Erythroblast (primary cell): ENCODE results near the gene DNAJC28.

Experiments used
- GATA1 ChIP-seq: IDR thresholded peaks from 2 replicates; pipeline ENCODE4 v1.6.1; 2011; ENCODE audit warnings: low read depth, mild to moderate bottlenecking, control low read depth, low read length, moderate library complexity
- POLR2A ChIP-seq: IDR thresholded peaks from 2 replicates; pipeline ENCODE4 v1.6.1; 2011; ENCODE audit warnings: mild to moderate bottlenecking, low read length

DNA sequence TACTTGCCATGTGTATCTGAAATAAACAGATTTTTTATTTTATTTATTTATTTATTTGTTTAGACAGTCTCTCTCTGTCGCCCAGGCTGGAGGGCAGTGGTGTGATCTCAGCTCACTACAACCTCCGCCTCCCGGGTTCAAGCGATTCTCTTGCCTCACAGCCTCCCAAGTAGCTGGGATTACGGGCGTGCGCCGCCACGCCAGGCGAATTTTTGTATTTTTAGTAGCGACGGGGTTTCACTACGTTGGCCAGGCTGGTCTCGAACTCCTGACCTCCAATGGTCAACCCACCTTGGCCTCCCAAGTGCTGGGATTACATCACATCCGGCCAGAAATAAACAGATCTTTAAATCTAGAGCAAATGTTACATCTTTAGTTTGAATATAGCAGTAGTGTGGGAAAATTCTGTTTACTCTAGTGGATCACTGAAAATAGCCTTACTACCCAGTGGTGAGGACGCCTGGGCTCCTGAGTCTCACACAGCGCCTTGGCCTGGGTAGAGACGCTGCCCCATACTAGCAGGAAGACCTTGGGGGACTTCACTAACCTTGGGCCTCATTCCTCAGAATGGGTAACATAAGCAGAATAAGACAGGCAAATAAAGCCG lies 49.7 kb upstream of the DNAJC28 start:
- TF ChIP-seq POLR2A (no peak), GATA1 (no peak)
